PC-3 (cell line): ENCODE results near the gene CALML6. TPM values are rescaled to one million over a fixed set of nuclear protein-coding genes. Genes with fewer than 3 reads are reported as not detected.

Experiments
- total RNA-seq: library from RNA; depleted of rRNA; stranded (reverse); fragments of >200 nt; gene quantifications from 2 replicates; pipeline ENCODE4 v1.2.3, GENCODE V29; 2014; rRNA removed

The CALML6 gene
- total RNA-seq, 1 experiment from 2014 or later = 1.7 TPM

Other genes with a start within 250 kb of the CALML6 start
- gene SLC35E2B, start 222.5 kb upstream of the CALML6 start, total RNA-seq = 38.1 and 45.6 TPM in 2 replicates
- gene CDK11A, start 190.9 kb upstream of the CALML6 start, total RNA-seq = 11.6 and 18.3 TPM in 2 replicates
- 130 and 165 TPM in 2 replicates for gene NADK, start 136.8 kb upstream of the CALML6 start, total RNA-seq
- gene GNB1, start 24.2 kb upstream of the CALML6 start, total RNA-seq = 125 and 171 TPM in 2 replicates
- gene TMEM52, start 4.0 kb downstream of the CALML6 start, total RNA-seq = 22.6 and 29.1 TPM in 2 replicates
- gene CFAP74, start 88.5 kb downstream of the CALML6 start, total RNA-seq = 0.23 TPM in 1 of 2 replicates, not detected in the other
- gene GABRD, start 104.1 kb downstream of the CALML6 start, total RNA-seq = not detected in 2 replicates
- gene PRKCZ, start 135.2 kb downstream of the CALML6 start, total RNA-seq = 56.8 and 70.8 TPM in 2 replicates